Measurements from ENCODE around the gene RCOR2.

- TF ChIP-seq CTCF (IDR thresholded peaks at IDR 0.05) (peak; percentile 29), EZH2 (IDR thresholded peaks at IDR 0.05; ENCODE audit: borderline replicate concordance, insufficient read depth, low read depth, low read length, poor library complexity, severe bottlenecking) (no peak)
Measured at GRCh38 chr11:63906585-63906984, 10.4 kb downstream of the RCOR2 start.
